ENCODE measurements around the gene RBM39.

DNA sequence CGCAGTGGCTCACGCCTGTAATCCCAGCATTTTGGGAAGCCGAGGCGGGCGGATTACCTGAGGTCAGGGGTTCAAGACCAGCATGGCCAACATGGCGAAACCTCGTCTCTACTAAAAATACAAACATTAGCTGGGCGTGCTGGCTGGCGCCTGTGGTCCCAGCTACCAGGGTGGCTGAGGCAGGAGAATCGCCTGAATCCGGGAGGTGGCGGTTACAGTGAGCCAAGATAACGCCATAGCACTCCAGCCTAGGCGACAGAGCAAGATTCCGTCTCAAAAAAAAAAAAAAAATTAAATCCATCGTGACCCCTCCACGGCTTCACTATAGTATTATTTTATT is 76.1 kb downstream of the RBM39 start:
- TF ChIP-seq, protein P1, sequence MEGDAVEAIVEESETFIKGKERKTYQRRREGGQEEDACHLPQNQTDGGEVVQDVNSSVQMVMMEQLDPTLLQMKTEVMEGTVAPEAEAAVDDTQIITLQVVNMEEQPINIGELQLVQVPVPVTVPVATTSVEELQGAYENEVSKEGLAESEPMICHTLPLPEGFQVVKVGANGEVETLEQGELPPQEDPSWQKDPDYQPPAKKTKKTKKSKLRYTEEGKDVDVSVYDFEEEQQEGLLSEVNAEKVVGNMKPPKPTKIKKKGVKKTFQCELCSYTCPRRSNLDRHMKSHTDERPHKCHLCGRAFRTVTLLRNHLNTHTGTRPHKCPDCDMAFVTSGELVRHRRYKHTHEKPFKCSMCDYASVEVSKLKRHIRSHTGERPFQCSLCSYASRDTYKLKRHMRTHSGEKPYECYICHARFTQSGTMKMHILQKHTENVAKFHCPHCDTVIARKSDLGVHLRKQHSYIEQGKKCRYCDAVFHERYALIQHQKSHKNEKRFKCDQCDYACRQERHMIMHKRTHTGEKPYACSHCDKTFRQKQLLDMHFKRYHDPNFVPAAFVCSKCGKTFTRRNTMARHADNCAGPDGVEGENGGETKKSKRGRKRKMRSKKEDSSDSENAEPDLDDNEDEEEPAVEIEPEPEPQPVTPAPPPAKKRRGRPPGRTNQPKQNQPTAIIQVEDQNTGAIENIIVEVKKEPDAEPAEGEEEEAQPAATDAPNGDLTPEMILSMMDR (IDR thresholded peaks at IDR 0.05; ENCODE audit: low read length), result no peak
- TF ChIP-seq EZH2 (IDR thresholded peaks at IDR 0.05; ENCODE audit: borderline replicate concordance, low read length), result no peak

Data from OCI-LY1 (cell line).